HUES64 (cell line): Measurements from ENCODE around the gene GOLGA6B.
"Not testable (repeated sequence)": the region's sequence is repeated elsewhere in the genome, so short reads cannot be mapped to it uniquely, and the experiment has no call there.

Source experiments
- H3K27ac ChIP-seq: 2 replicates; pipeline ENCODE4 v1.7.0; 2013; ENCODE audit warnings: low read depth, low read length, inconsistent platforms
- H3K27me3 ChIP-seq: 2 replicates; pipeline ENCODE4 v1.6.1; 2013; ENCODE audit warnings: mild to moderate bottlenecking, low read length; ENCODE audit not compliant: insufficient read depth
- H3K36me3 ChIP-seq: 2 replicates; pipeline ENCODE4 v1.6.1; 2013; ENCODE audit warnings: mild to moderate bottlenecking, low read length; ENCODE audit not compliant: insufficient read depth
- H3K4me1 ChIP-seq: 2 replicates; pipeline ENCODE4 v1.6.1; 2013; ENCODE audit warnings: mild to moderate bottlenecking, low read length, moderate library complexity; ENCODE audit not compliant: insufficient read depth
- H3K4me3 ChIP-seq: 2 replicates; pipeline ENCODE4 v1.5.1; 2013; ENCODE audit warnings: mild to moderate bottlenecking, low read length, moderate library complexity
- H3K9ac ChIP-seq: 2 replicates; pipeline ENCODE4 v1.6.1; 2013; ENCODE audit warnings: mild to moderate bottlenecking, low read depth, low read length
- H3K9me3 ChIP-seq: 2 replicates; pipeline ENCODE4 v1.6.1; 2013; ENCODE audit warnings: low read depth, low read length; ENCODE audit not compliant: insufficient read depth
- WGBS: fragments of 150-250, 120-280 bp; methylation state at CpG from one replicate; pipeline ENCODE4 v1.1.7; 2013; ENCODE audit warnings: missing lambda C conversion rate; 5-methylcytosine and 5-hydroxymethylcytosine counted together

The GOLGA6B gene

GRCh38 chr15:72628249-72629067, 26.0 kb upstream of the GOLGA6B start:
- 88% methylated on average over 10 of the region's 11 CpGs for WGBS
- H3K4me1 ChIP-seq, H3K9ac ChIP-seq, H3K9me3 ChIP-seq, H3K27me3 ChIP-seq, H3K4me3 ChIP-seq, H3K36me3 ChIP-seq, H3K27ac ChIP-seq: not testable (repeated sequence)

GRCh38 chr15:72629068-72629570, 25.4 kb upstream of the GOLGA6B start:
- not testable (repeated sequence) for H3K4me1 ChIP-seq, H3K9ac ChIP-seq, H3K9me3 ChIP-seq, H3K27ac ChIP-seq, H3K4me3 ChIP-seq, H3K27me3 ChIP-seq, H3K36me3 ChIP-seq
- 86% methylated on average over 7 of the region's 7 CpGs for WGBS

- H3K4me3 ChIP-seq = peak overlapping the region; percentile 48
- H3K27ac ChIP-seq, H3K27me3 ChIP-seq, H3K36me3 ChIP-seq, H3K4me1 ChIP-seq, H3K9me3 ChIP-seq: not testable (repeated sequence)
- H3K9ac ChIP-seq = peak overlapping the region; percentile 65
- WGBS = 6% methylated on average over 13 of the region's 43 CpGs
These were observed 17.8 kb upstream of the GOLGA6B start for GRCh38 chr15:72636519-72637282.

GRCh38 chr15:72639759-72640483, 14.6 kb upstream of the GOLGA6B start:
- not testable (repeated sequence) for H3K36me3 ChIP-seq, H3K4me1 ChIP-seq, H3K9ac ChIP-seq, H3K27me3 ChIP-seq, H3K27ac ChIP-seq, H3K4me3 ChIP-seq, H3K9me3 ChIP-seq
- no CpG with 5 or more reads among the region's 26 CpGs for WGBS

- H3K27me3 ChIP-seq, H3K9me3 ChIP-seq, H3K4me3 ChIP-seq, H3K27ac ChIP-seq, H3K9ac ChIP-seq, H3K36me3 ChIP-seq, H3K4me1 ChIP-seq: not testable (repeated sequence)
- no CpG with 5 or more reads among the region's 2 CpGs for WGBS
These were observed 12.2 kb upstream of the GOLGA6B start for GRCh38 chr15:72642271-72642670.

- H3K27me3 ChIP-seq, H3K4me3 ChIP-seq, H3K9ac ChIP-seq, H3K4me1 ChIP-seq, H3K9me3 ChIP-seq, H3K27ac ChIP-seq, H3K36me3 ChIP-seq: not testable (repeated sequence)
- 95% methylated on average over 5 of the region's 10 CpGs for WGBS
These were observed 5.8 kb upstream of the GOLGA6B start for GRCh38 chr15:72648631-72649253.

- not testable (repeated sequence) for H3K36me3 ChIP-seq, H3K27ac ChIP-seq, H3K4me1 ChIP-seq, H3K4me3 ChIP-seq, H3K27me3 ChIP-seq, H3K9me3 ChIP-seq, H3K9ac ChIP-seq
- no CpG with 5 or more reads among the region's 3 CpGs for WGBS
These were observed 1.5 kb downstream of the GOLGA6B start for GRCh38 chr15:72656014-72656413.

- H3K27ac ChIP-seq, H3K9me3 ChIP-seq, H3K27me3 ChIP-seq, H3K9ac ChIP-seq, H3K4me3 ChIP-seq, H3K36me3 ChIP-seq, H3K4me1 ChIP-seq: not testable (repeated sequence)
- WGBS = 98% methylated on average over 6 of the region's 10 CpGs
These were observed 6.6 kb downstream of the GOLGA6B start for GRCh38 chr15:72661081-72661480.

- not testable (repeated sequence) for H3K4me3 ChIP-seq, H3K9ac ChIP-seq, H3K27me3 ChIP-seq, H3K27ac ChIP-seq, H3K9me3 ChIP-seq, H3K36me3 ChIP-seq, H3K4me1 ChIP-seq
- WGBS = 86% methylated on average over 3 of the region's 8 CpGs
These were observed 9.4 kb downstream of the GOLGA6B start for GRCh38 chr15:72663931-72664330.

- WGBS = 95% methylated on average over 5 of the region's 11 CpGs
- H3K9me3 ChIP-seq, H3K9ac ChIP-seq, H3K36me3 ChIP-seq, H3K27ac ChIP-seq, H3K27me3 ChIP-seq, H3K4me3 ChIP-seq, H3K4me1 ChIP-seq: not testable (repeated sequence)
These were observed 11.2 kb downstream of the GOLGA6B start for GRCh38 chr15:72665706-72666105.

- H3K4me3 ChIP-seq, H3K27ac ChIP-seq, H3K36me3 ChIP-seq, H3K27me3 ChIP-seq, H3K9me3 ChIP-seq, H3K9ac ChIP-seq: not testable (repeated sequence)
- peaks cover 11% of the 10 kb centered on the region for H3K4me1 ChIP-seq
- 89% methylated on average over 2 of the region's 6 CpGs for WGBS
These were observed 15.3 kb downstream of the GOLGA6B start for GRCh38 chr15:72669803-72670202.
